HS-5 (cell line): ENCODE results near the gene TUBB2B.
"Not testable (repeated sequence)": the region's sequence is repeated elsewhere in the genome, so short reads cannot be mapped to it uniquely, and the experiment has no call there.

Source experiments
- DNase-seq: peaks from one replicate; pipeline ENCODE4 v3.0.0-alpha.2; 2012; ENCODE audit warnings: low read depth

TUBB2B gene

GRCh38 chr6:3209114-3210023 is 18.1 kb downstream of the TUBB2B start:
- peak; percentile 91 for DNase-seq

DNA sequence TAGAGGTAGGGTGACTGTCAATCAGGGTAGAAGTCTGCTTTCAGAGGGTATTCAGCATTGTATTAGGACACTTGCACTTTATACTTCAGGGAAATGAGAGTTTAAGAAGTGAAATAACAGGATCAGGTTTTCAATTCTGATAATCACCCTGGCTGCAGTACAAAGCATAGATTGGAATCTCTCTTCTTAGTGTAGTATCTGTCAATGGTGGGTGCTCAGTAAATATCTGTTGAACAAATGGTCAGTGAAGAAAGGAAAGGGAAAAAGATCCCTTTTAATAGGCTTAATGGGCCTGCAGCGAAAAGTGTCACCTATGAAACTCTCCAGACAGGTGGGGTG is 18.7 kb downstream of the TUBB2B start:
- DNase-seq, result no peak

GRCh38 chr6:3208098-3208774 is 19.2 kb downstream of the TUBB2B start:
- DNase-seq, result peak; percentile 23

DNA sequence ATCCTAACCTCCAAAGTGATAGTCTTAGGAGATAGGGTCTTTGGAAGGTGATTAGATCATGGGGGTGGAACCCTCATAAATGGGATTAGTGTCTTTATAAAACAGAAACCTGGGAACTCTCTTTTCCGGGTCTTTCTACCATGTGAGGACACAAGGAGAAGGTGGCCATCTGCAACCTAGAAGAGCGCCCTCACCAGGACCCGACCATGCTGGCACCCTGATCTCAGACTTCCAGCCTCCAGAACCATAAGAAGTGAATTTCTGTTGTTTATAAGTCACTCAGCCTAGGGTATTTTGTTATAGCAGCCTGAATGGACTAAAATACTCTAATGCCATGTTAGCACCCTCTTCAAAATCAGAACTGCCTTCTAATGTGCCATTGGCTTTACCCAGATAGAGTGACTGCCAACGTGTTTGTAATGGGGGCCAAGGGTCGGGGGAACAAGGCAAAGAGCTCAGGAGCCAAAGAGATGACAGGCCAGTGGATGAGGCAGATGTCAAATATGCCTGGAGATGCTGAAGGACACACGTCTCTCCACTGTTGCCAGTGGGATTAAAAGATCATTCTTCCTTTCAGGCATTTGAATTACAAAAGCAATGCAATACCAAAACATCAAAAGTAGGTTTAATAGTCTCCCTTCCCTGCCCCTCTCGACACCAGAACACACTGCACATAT is 21.0 kb downstream of the TUBB2B start:
- no peak for DNase-seq

- peak; percentile 47 for DNase-seq
Measured at GRCh38 chr6:3205913-3206312, 21.5 kb downstream of the TUBB2B start.

- no peak for DNase-seq
Measured at GRCh38 chr6:3204921-3205320, 22.5 kb downstream of the TUBB2B start.

GRCh38 chr6:3202999-3203696 is 24.3 kb downstream of the TUBB2B start:
- DNase-seq, result no peak

GRCh38 chr6:3201388-3201787 is 26.1 kb downstream of the TUBB2B start:
- DNase-seq, result no peak

DNA sequence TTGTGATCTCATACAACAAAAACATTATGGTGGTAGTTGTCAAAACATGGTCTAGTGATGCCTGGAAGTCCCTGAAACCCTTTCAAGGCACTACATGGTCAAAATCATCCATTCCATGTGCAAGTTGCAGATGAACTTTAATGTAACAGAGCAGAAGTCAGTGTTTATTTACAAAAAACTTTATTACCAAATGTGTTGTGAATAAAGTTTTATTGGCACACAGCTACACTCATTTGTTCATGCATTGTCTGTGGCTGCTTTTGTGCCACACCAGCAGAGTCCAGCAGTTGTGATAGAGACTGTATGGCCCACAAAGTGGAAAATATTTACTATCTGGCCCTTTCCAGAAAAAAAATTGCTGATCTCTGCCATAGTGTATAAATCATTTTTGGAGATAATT is 26.8 kb downstream of the TUBB2B start:
- DNase-seq, result no peak

GRCh38 chr6:3199382-3199781 is 28.1 kb downstream of the TUBB2B start:
- DNase-seq, result no peak

DNA sequence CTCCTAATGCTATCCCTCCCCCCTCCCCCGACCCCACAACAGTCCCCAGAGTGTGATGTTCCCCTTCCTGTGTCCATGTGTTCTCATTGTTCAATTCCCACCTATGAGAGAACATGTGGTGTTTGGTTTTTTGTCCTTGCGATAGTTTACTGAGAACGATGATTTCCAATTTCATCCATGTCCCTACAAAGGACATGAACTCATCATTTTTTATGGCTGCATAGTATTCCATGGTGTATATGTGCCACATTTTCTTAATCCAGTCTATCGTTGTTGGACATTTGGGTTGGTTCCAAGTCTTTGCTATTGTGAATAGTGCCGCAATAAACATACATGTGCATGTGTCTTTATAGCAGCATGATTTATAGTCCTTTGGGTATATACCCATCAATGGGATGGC is 29.7 kb downstream of the TUBB2B start:
- not testable (repeated sequence) for DNase-seq

- no peak for DNase-seq
Measured at GRCh38 chr6:3196770-3197169, 30.7 kb downstream of the TUBB2B start.

- no peak for DNase-seq
Measured at GRCh38 chr6:3195695-3196497, 31.6 kb downstream of the TUBB2B start.

DNA sequence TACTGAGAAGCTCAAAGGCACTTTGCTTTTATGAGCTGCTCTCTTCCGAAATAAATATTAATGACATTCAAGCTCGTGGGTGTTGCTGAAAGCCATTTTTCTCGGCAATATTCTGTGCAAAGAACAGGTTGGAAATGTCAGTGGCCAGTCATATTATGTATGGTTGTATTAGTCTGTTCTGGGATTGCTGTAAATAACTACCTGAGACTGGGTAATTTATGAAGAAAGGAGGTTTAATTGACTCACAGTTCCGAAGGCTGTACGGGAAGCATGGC is 32.1 kb downstream of the TUBB2B start:
- no peak for DNase-seq

GRCh38 chr6:3194535-3195419 is 32.7 kb downstream of the TUBB2B start:
- no peak for DNase-seq

GRCh38 chr6:3193102-3193849 is 34.2 kb downstream of the TUBB2B start:
- DNase-seq, result no peak

GRCh38 chr6:3190779-3191178 is 36.7 kb downstream of the TUBB2B start:
- no peak for DNase-seq

DNA sequence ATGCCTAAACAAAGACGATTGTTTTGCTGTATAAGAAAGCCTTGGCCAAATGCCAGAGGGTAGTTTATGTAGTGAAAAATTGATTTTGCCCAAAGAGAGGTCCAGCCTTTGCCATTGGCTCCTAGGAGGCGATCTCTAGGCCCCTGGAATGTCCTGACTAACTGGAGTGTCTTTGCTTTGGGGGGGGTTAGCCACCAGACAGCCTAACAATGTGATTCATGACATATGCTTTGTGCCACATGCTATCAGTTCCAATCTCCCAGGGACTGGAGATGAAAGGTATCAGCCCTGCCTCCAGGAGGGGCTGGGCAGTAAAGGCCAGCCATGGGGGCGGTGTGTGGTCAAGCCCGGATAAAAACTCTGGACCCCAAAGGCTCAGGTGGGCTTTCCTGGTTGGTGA is 37.4 kb downstream of the TUBB2B start:
- no peak for DNase-seq

DNA sequence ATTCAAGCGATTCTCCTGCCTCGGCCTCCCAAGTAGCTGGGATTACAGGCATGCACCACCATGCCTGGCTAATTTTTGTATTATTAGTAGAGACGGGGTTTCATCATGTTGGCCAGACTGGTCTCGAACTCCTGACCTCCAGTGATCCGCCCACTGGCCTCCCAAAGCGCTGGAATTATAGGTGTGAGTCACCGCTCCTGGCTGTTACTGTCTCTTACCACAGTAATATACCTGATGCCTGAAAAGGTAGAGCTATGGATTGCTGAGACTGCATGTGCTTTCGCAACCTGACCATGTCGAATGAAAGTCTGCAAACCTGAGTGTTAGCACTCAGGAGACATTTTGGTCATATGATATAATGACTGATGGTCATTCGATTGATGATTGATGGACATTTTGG is 38.3 kb downstream of the TUBB2B start:
- not testable (repeated sequence) for DNase-seq

GRCh38 chr6:3188262-3188661 is 39.2 kb downstream of the TUBB2B start:
- DNase-seq, result no peak
